Measurements from ENCODE around the gene U2AF1L4.

U2AF1L4 gene

GRCh38 chr19:35712567-35713505, 32.4 kb downstream of the U2AF1L4 start:
- no peak for DNase-seq (ENCODE audit: low read depth in 2 of 2)

- DNase-seq (ENCODE audit: low read depth in 2 of 2): no peak
Measured at GRCh38 chr19:35710784-35711723, 34.2 kb downstream of the U2AF1L4 start.

GRCh38 chr19:35708391-35708790, 36.8 kb downstream of the U2AF1L4 start:
- no peak for DNase-seq (ENCODE audit: low read depth in 2 of 2)

- no peak for DNase-seq (ENCODE audit: low read depth in 2 of 2)
Measured at GRCh38 chr19:35704218-35704617, 41.0 kb downstream of the U2AF1L4 start, which contains the start of gene ZBTB32. ZBTB32 (plus strand) TSS chr19:35704558; CDS start chr19:35714627, 10,069 bp downstream.

- DNase-seq (ENCODE audit: low read depth in 2 of 2): no peak
Measured at GRCh38 chr19:35703343-35703742, 41.9 kb downstream of the U2AF1L4 start.

GRCh38 chr19:35702223-35703012, 42.8 kb downstream of the U2AF1L4 start:
- peak; percentile 91 for DNase-seq (ENCODE audit: low read depth in 2 of 2)

- no peak for DNase-seq (ENCODE audit: low read depth in 2 of 2)
Measured at GRCh38 chr19:35696835-35697234, 48.4 kb downstream of the U2AF1L4 start.

GRCh38 chr19:35695895-35696422, 49.3 kb downstream of the U2AF1L4 start:
- no peak for DNase-seq (ENCODE audit: low read depth in 2 of 2)

- peak; percentile 38 to 51 for DNase-seq (ENCODE audit: low read depth in 2 of 2)
Measured at GRCh38 chr19:35693835-35694599, 51.2 kb downstream of the U2AF1L4 start.

- DNase-seq (ENCODE audit: low read depth in 2 of 2): no peak
Measured at GRCh38 chr19:35693422-35693821, 51.8 kb downstream of the U2AF1L4 start.

Data from fibroblast of skin of left biceps (primary cell).